HEK293T (cell line): ENCODE measurements around the gene BIRC3.
"Not testable (repeated sequence)": the region's sequence is repeated elsewhere in the genome, so short reads cannot be mapped to it uniquely, and the experiment has no call there.

Experiments used
- FOXA1 ChIP-seq: fragments of 450-650 bp; IDR thresholded peaks from 2 replicates; pipeline ENCODE4 v1.6.1; 2016; ENCODE audit warnings: mild to moderate bottlenecking
- NFRKB ChIP-seq: fragments of 450-650 bp; IDR thresholded peaks from 2 replicates; pipeline ENCODE4 v1.6.1; 2016; ENCODE audit warnings: mild to moderate bottlenecking, moderate library complexity
- SP1 ChIP-seq: fragments of 450-650 bp; IDR thresholded peaks from 2 replicates; pipeline ENCODE4 v1.6.1; 2017

- TF ChIP-seq SP1, FOXA1, NFRKB: not testable (repeated sequence)
These were observed 16.4 kb upstream of the BIRC3 start for GRCh38 chr11:102300837-102301236.
